ENCODE results near the gene TSPO.
A peak's percentile ranks its signal among the peaks of the same experiment; 100 is the strongest.

Gene TSPO

GRCh38 chr22:43185860-43186261 lies 34.5 kb downstream of the TSPO start:
- DNase-seq (ENCODE audit: low spot score in 2 of 2) (no peak), ATAC-seq (ENCODE audit: low read depth) (no peak)
- peaks cover 6% of the 10 kb centered on the region for H3K4me1 Mint-ChIP-seq
- no peaks in the 10 kb centered on the region for H3K27me3 Mint-ChIP-seq
- no peak overlapping the region for H3K27ac Mint-ChIP-seq
- peaks cover 2% of the 10 kb centered on the region for H3K9me3 Mint-ChIP-seq
- no peaks in the 10 kb centered on the region for H3K36me3 Mint-ChIP-seq
- peak overlapping the region; percentile 62 for H3K4me3 Mint-ChIP-seq

GRCh38 chr22:43186272-43187170 lies 35.2 kb downstream of the TSPO start, which contains the start of gene TTLL12:
Gene TTLL12 (minus strand): TSS chr22:43187134. CDS start chr22:43187069, 65 bp downstream.
- ATAC-seq (ENCODE audit: low read depth) = peak; percentile 40
- Mint-ChIP-seq H3K27ac (peak within 1 kb of the TSS; percentile 94), H3K4me3 (peak within 1 kb of the TSS; percentile 78), H3K36me3 (peaks cover 1% of the 10 kb centered on the region), H3K9me3 (peaks cover 2% of the 10 kb centered on the region), H3K4me1 (peaks cover 6% of the 10 kb centered on the region), H3K27me3 (no peaks in the 10 kb centered on the region)
- peak; percentile 32 to 62 for DNase-seq (ENCODE audit: low spot score in 2 of 2)

- peaks cover 4% of the 10 kb centered on the region for H3K4me1 Mint-ChIP-seq
- ATAC-seq (ENCODE audit: low read depth) = peak; percentile 88
- peak overlapping the region; percentile 94 for H3K27ac Mint-ChIP-seq
- H3K9me3 Mint-ChIP-seq = peaks cover 2% of the 10 kb centered on the region
- DNase-seq (ENCODE audit: low spot score in 2 of 2) = peak; percentile 96
- peak overlapping the region; percentile 78 for H3K4me3 Mint-ChIP-seq
- no peaks in the 10 kb centered on the region for H3K27me3 Mint-ChIP-seq
- peaks cover 2% of the 10 kb centered on the region for H3K36me3 Mint-ChIP-seq
Observed at GRCh38 chr22:43187171-43188099, 36.1 kb downstream of the TSPO start.

- Mint-ChIP-seq H3K4me1 (peaks cover 4% of the 10 kb centered on the region), H3K4me3 (peak overlapping the region; percentile 41), H3K36me3 (peaks cover 2% of the 10 kb centered on the region), H3K9me3 (peaks cover 2% of the 10 kb centered on the region), H3K27me3 (no peaks in the 10 kb centered on the region), H3K27ac (peak overlapping the region; percentile 64)
- ATAC-seq (ENCODE audit: low read depth) = no peak
- DNase-seq (ENCODE audit: low spot score in 2 of 2) = no peak
Observed at GRCh38 chr22:43188829-43189545, 37.6 kb downstream of the TSPO start.

GRCh38 chr22:43191831-43192230 lies 40.5 kb downstream of the TSPO start:
- Mint-ChIP-seq H3K36me3 (peaks cover 2% of the 10 kb centered on the region), H3K4me3 (no peak overlapping the region), H3K4me1 (no peaks in the 10 kb centered on the region), H3K27me3 (peaks cover 3% of the 10 kb centered on the region), H3K9me3 (peaks cover 2% of the 10 kb centered on the region), H3K27ac (no peak overlapping the region)
- no peak for DNase-seq (ENCODE audit: low spot score in 2 of 2)
- no peak for ATAC-seq (ENCODE audit: low read depth)

- Mint-ChIP-seq H3K36me3 (no peaks in the 10 kb centered on the region), H3K4me1 (no peaks in the 10 kb centered on the region), H3K27ac (no peak overlapping the region), H3K27me3 (peaks cover 20% of the 10 kb centered on the region), H3K4me3 (no peak overlapping the region), H3K9me3 (no peaks in the 10 kb centered on the region)
- no peak for ATAC-seq (ENCODE audit: low read depth)
- DNase-seq (ENCODE audit: low spot score in 2 of 2) = no peak
Observed at GRCh38 chr22:43197271-43197941, 46.0 kb downstream of the TSPO start.

- Mint-ChIP-seq H3K27me3 (peaks cover 20% of the 10 kb centered on the region), H3K36me3 (no peaks in the 10 kb centered on the region), H3K4me3 (no peak overlapping the region), H3K9me3 (no peaks in the 10 kb centered on the region), H3K27ac (no peak overlapping the region), H3K4me1 (no peaks in the 10 kb centered on the region)
- ATAC-seq (ENCODE audit: low read depth) = no peak
- no peak for DNase-seq (ENCODE audit: low spot score in 2 of 2)
Observed at GRCh38 chr22:43198126-43198525, 46.8 kb downstream of the TSPO start.

GRCh38 chr22:43198936-43199335 lies 47.6 kb downstream of the TSPO start:
- Mint-ChIP-seq H3K27ac (no peak overlapping the region), H3K9me3 (no peaks in the 10 kb centered on the region), H3K36me3 (no peaks in the 10 kb centered on the region), H3K4me3 (no peak overlapping the region), H3K4me1 (no peaks in the 10 kb centered on the region), H3K27me3 (peaks cover 20% of the 10 kb centered on the region)
- DNase-seq (ENCODE audit: low spot score in 2 of 2) (no peak), ATAC-seq (ENCODE audit: low read depth) (no peak)

- ATAC-seq (ENCODE audit: low read depth) = no peak
- H3K27ac Mint-ChIP-seq = no peak overlapping the region
- no peak overlapping the region for H3K4me3 Mint-ChIP-seq
- H3K4me1 Mint-ChIP-seq = no peaks in the 10 kb centered on the region
- no peaks in the 10 kb centered on the region for H3K9me3 Mint-ChIP-seq
- peaks cover 20% of the 10 kb centered on the region for H3K27me3 Mint-ChIP-seq
- no peaks in the 10 kb centered on the region for H3K36me3 Mint-ChIP-seq
- no peak for DNase-seq (ENCODE audit: low spot score in 2 of 2)
Observed at GRCh38 chr22:43199541-43199940, 48.2 kb downstream of the TSPO start.

GRCh38 chr22:43200031-43200430 lies 48.7 kb downstream of the TSPO start:
- ATAC-seq (ENCODE audit: low read depth) (no peak), DNase-seq (ENCODE audit: low spot score in 2 of 2) (no peak)
- Mint-ChIP-seq H3K27ac (no peak overlapping the region), H3K4me3 (no peak overlapping the region), H3K36me3 (no peaks in the 10 kb centered on the region), H3K9me3 (no peaks in the 10 kb centered on the region), H3K4me1 (no peaks in the 10 kb centered on the region), H3K27me3 (peaks cover 20% of the 10 kb centered on the region)

- H3K36me3 Mint-ChIP-seq = no peaks in the 10 kb centered on the region
- H3K9me3 Mint-ChIP-seq = no peaks in the 10 kb centered on the region
- no peaks in the 10 kb centered on the region for H3K4me1 Mint-ChIP-seq
- DNase-seq (ENCODE audit: low spot score in 2 of 2) = no peak
- no peak overlapping the region for H3K27ac Mint-ChIP-seq
- H3K27me3 Mint-ChIP-seq = peaks cover 19% of the 10 kb centered on the region
- no peak for ATAC-seq (ENCODE audit: low read depth)
- H3K4me3 Mint-ChIP-seq = no peak overlapping the region
Observed at GRCh38 chr22:43200555-43200954, 49.2 kb downstream of the TSPO start.

GRCh38 chr22:43201486-43202219 lies 50.3 kb downstream of the TSPO start:
- no peak for ATAC-seq (ENCODE audit: low read depth)
- H3K27ac Mint-ChIP-seq = no peak overlapping the region

GRCh38 chr22:43202326-43202725 lies 51.0 kb downstream of the TSPO start:
- no peak for DNase-seq (ENCODE audit: low spot score in 2 of 2)

More at GRCh38 chr22:43201486-43202219, 50.3 kb downstream of the TSPO start:
- peaks cover 7% of the 10 kb centered on the region for H3K4me1 Mint-ChIP-seq
- no peaks in the 10 kb centered on the region for H3K9me3 Mint-ChIP-seq
- no peaks in the 10 kb centered on the region for H3K36me3 Mint-ChIP-seq
- no peak overlapping the region for H3K4me3 Mint-ChIP-seq
- H3K27me3 Mint-ChIP-seq = peaks cover 22% of the 10 kb centered on the region
- no peak for DNase-seq (ENCODE audit: low spot score in 2 of 2)

More at GRCh38 chr22:43202326-43202725, 51.0 kb downstream of the TSPO start:
- no peaks in the 10 kb centered on the region for H3K36me3 Mint-ChIP-seq
- no peak overlapping the region for H3K4me3 Mint-ChIP-seq
- no peaks in the 10 kb centered on the region for H3K9me3 Mint-ChIP-seq
- H3K27ac Mint-ChIP-seq = no peak overlapping the region
- ATAC-seq (ENCODE audit: low read depth) = no peak
- H3K27me3 Mint-ChIP-seq = peaks cover 23% of the 10 kb centered on the region
- H3K4me1 Mint-ChIP-seq = peaks cover 7% of the 10 kb centered on the region
